Measurements from ENCODE around the gene ENTR1. TPM values are rescaled to one million over a fixed set of nuclear protein-coding genes. Genes with fewer than 3 reads are reported as not detected.

Gene ENTR1
- total and polyA plus RNA-seq, 2 of the 13 experiments (the other 11 are each of a cell fraction or from before 2014, with no cell fraction given) = 70.1 to 76.4 TPM

- TF ChIP-seq, protein P1, sequence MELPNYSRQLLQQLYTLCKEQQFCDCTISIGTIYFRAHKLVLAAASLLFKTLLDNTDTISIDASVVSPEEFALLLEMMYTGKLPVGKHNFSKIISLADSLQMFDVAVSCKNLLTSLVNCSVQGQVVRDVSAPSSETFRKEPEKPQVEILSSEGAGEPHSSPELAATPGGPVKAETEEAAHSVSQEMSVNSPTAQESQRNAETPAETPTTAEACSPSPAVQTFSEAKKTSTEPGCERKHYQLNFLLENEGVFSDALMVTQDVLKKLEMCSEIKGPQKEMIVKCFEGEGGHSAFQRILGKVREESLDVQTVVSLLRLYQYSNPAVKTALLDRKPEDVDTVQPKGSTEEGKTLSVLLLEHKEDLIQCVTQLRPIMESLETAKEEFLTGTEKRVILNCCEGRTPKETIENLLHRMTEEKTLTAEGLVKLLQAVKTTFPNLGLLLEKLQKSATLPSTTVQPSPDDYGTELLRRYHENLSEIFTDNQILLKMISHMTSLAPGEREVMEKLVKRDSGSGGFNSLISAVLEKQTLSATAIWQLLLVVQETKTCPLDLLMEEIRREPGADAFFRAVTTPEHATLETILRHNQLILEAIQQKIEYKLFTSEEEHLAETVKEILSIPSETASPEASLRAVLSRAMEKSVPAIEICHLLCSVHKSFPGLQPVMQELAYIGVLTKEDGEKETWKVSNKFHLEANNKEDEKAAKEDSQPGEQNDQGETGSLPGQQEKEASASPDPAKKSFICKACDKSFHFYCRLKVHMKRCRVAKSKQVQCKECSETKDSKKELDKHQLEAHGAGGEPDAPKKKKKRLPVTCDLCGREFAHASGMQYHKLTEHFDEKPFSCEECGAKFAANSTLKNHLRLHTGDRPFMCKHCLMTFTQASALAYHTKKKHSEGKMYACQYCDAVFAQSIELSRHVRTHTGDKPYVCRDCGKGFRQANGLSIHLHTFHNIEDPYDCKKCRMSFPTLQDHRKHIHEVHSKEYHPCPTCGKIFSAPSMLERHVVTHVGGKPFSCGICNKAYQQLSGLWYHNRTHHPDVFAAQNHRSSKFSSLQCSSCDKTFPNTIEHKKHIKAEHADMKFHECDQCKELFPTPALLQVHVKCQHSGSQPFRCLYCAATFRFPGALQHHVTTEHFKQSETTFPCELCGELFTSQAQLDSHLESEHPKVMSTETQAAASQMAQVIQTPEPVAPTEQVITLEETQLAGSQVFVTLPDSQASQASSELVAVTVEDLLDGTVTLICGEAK (IDR thresholded peaks at IDR 0.05) = no peak
- TF ChIP-seq, protein P1 (CRISPR knock-in tag; IDR thresholded peaks at IDR 0.05) = peak; percentile 71; the same call in 1 of the 2 replicates
- peak; percentile 61 for TF ChIP-seq ZNF552 (CRISPR knock-in tag; IDR thresholded peaks at IDR 0.05; ENCODE audit: borderline replicate concordance)
- TF ChIP-seq SP2 (CRISPR knock-in tag; IDR thresholded peaks at IDR 0.05) = peak; percentile 71
- no peak for TF ChIP-seq ZFP36L2 (CRISPR knock-in tag; IDR thresholded peaks at IDR 0.05)
- TF ChIP-seq MAFG (CRISPR knock-in tag; IDR thresholded peaks at IDR 0.05) = no peak
- no peak for TF ChIP-seq PAF1 (CRISPR knock-in tag; IDR thresholded peaks at IDR 0.05)
- TF ChIP-seq MED13 (CRISPR knock-in tag; IDR thresholded peaks at IDR 0.05) = peak; percentile 73; the same call in 1 of the 2 replicates
- TF ChIP-seq E2F1 (CRISPR knock-in tag; IDR thresholded peaks at IDR 0.05) = peak; percentile 62; the same call in 1 of the 2 replicates
- TF ChIP-seq ZNF180 (CRISPR knock-in tag; IDR thresholded peaks at IDR 0.05; ENCODE audit: borderline replicate concordance, low read depth) = no peak
- TF ChIP-seq MIER3 (CRISPR knock-in tag; IDR thresholded peaks at IDR 0.05; ENCODE audit: borderline replicate concordance) = peak; percentile 68; the same call in 1 of the 2 replicates
- no peak for TF ChIP-seq LCORL (IDR thresholded peaks at IDR 0.05)
- TF ChIP-seq LCORL (CRISPR knock-in tag; IDR thresholded peaks at IDR 0.05) = peak; percentile 62
- peak; percentile 18; the same call in 1 of the 2 replicates for TF ChIP-seq ZBTB38 (CRISPR knock-in tag; IDR thresholded peaks at IDR 0.05)
- peak; percentile 45; the same call in 1 of the 2 replicates for TF ChIP-seq ZNF563 (CRISPR knock-in tag; IDR thresholded peaks at IDR 0.05)
- peak; percentile 67; the same call in 1 of the 2 replicates for TF ChIP-seq ZNF775 (CRISPR knock-in tag; IDR thresholded peaks at IDR 0.05; ENCODE audit: borderline replicate concordance)
- TF ChIP-seq, protein P2, sequence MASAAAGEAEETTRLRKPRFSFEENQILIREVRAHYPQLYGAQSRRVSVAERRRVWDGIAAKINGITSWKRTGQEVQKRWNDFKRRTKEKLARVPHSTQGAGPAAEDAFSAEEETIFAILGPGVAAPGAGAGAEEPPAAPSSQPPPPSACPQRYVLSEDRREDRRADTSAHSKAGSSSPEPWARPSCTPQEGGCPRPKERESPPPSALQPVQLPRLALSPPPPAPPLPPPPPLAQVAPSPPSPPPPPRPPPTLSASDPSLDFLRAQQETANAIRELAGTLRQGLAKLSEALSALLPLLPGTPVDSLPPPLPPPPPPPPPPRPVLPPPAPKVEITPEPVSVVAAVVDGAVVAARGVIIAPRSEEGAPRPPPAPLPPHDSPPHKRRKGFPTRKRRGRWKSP (CRISPR knock-in tag; IDR thresholded peaks at IDR 0.05) = peak; percentile 82; the same call in 1 of the 2 replicates
- TF ChIP-seq RXRA (CRISPR knock-in tag; IDR thresholded peaks at IDR 0.05) = peak; percentile 74
- TF ChIP-seq TOE1 (CRISPR knock-in tag; IDR thresholded peaks at IDR 0.05) = no peak
Observed at GRCh38 chr9:136363106-136363948, 47.1 kb downstream of the ENTR1 start, which contains the start of gene DNLZ (continued).

Data from HepG2 (cell line).